ENCODE results near the gene CAMK2G. TPM values are rescaled to one million over a fixed set of nuclear protein-coding genes. Genes with fewer than 3 reads are reported as not detected.

Gene CAMK2G
- total RNA-seq, 4 donors from 2014 or later: 48.6 to 67.5 (median 51.7) TPM

DNA sequence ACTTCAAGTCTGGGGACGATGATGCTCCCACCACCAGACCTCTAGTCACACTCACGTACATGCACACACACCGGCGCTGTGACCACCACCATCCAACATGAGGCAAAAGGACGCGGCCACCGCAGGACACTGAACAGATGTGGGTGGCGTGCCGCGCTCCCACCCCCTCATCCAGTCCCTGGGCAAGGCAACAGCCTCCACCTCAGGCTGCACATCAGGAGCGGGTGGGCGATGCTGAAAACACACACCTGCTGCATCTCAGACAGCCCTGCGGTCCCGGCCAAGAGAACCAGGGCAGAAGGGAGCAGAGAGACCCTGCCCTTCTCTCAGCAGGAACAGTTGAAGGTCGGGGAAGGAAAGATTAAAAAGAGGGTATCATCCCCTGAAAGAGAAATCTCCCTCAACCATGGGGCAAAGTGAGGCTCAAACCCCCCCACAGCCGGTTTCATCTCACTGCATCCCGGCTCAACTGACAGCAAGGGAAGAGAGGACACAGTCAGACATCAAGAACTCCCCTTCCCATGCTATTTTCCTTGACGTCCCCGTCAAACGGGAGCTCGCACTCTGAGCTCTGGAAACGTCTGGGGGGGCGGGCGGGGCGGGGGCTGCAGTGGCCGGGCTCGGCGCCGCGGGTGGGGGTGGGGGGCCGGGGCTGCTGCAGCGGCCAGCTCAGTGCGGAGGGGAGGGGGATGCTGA is 1.1 kb downstream of the CAMK2G start:
- Histone ChIP-seq H3K4me3 (peak overlapping the region; percentile 74 to 86 (median 78)), H3K27me3 (no peaks in the 10 kb centered on the region), H3K36me3 (peaks cover 0 to 4% of the 10 kb centered on the region in 2 donors), H3K4me1 (peaks cover 64 to 74% of the 10 kb centered on the region in 2 donors), H3K9me3 (no peaks in the 10 kb centered on the region), H3K27ac (peak overlapping the region; percentile 72 to 97 (median 90))
- no peak for TF ChIP-seq POLR2A (IDR thresholded peaks at IDR 0.05)
- TF ChIP-seq, protein P1, sequence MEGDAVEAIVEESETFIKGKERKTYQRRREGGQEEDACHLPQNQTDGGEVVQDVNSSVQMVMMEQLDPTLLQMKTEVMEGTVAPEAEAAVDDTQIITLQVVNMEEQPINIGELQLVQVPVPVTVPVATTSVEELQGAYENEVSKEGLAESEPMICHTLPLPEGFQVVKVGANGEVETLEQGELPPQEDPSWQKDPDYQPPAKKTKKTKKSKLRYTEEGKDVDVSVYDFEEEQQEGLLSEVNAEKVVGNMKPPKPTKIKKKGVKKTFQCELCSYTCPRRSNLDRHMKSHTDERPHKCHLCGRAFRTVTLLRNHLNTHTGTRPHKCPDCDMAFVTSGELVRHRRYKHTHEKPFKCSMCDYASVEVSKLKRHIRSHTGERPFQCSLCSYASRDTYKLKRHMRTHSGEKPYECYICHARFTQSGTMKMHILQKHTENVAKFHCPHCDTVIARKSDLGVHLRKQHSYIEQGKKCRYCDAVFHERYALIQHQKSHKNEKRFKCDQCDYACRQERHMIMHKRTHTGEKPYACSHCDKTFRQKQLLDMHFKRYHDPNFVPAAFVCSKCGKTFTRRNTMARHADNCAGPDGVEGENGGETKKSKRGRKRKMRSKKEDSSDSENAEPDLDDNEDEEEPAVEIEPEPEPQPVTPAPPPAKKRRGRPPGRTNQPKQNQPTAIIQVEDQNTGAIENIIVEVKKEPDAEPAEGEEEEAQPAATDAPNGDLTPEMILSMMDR (IDR thresholded peaks at IDR 0.05 in 4 of 5, conservative IDR thresholded peaks at IDR 0.05 in 1 of 5): no peak
- DNase-seq (no peak), ATAC-seq (no peak)
- intact Hi-C loops (cut with DNase I; ENCODE audit: low total_unique reads): loop anchor here (5.0 to 10.0 kb wide), 3 partner anchors 61 to 1242 kb away; partner anchors contain the start of genes NDST2 and SAMD8
- in situ Hi-C loops (cut with MboI; ENCODE audit: low sequenced_read_pairs in 4 of 4): no loop called here

DNA sequence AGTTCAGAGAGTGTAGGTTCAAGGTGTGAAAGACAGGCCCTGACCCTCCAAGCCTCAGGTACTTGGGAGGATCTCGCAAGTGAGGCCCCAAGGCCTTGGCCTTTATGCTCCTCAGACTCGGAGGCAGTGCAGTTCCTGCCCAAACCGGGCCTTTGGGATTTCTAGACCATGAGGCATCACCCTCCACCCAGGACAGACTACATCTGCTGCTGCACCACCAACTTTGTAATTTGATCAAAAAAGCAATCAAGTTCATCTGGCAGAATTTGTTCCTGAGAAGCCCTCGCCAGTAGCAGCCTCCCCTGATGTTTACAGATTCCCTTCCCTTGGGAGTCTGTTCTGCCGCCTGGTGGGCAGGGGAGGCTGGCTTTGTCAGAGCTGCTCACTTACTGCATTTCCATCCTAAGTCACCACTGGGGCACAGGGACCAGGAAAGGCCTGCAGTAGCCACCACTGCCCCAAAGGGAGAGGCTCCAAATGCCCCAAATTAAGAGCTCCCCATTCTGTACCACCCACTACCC is 2.1 kb downstream of the CAMK2G start:
- Histone ChIP-seq H3K9me3 (no peaks in the 10 kb centered on the region), H3K36me3 (peaks cover 0 to 4% of the 10 kb centered on the region in 2 donors), H3K27ac (peak overlapping the region; percentile 37 to 97 (median 75)), H3K4me1 (peaks cover 74 to 81% of the 10 kb centered on the region in 2 donors), H3K4me3 (no peak overlapping the region), H3K27me3 (no peaks in the 10 kb centered on the region)
- DNase-seq (no peak), ATAC-seq (no peak)
- TF ChIP-seq, protein P1 (IDR thresholded peaks at IDR 0.05 in 4 of 5, conservative IDR thresholded peaks at IDR 0.05 in 1 of 5): no peak
- TF ChIP-seq POLR2A (IDR thresholded peaks at IDR 0.05): no peak
- in situ Hi-C loops (cut with MboI; ENCODE audit: low sequenced_read_pairs in 4 of 4): no loop called here
- intact Hi-C loops (cut with DNase I; ENCODE audit: low total_unique reads): loop anchor here (5.0 to 10.0 kb wide), 3 partner anchors 60 to 1243 kb away; partner anchors contain the start of genes NDST2 and SAMD8

DNA sequence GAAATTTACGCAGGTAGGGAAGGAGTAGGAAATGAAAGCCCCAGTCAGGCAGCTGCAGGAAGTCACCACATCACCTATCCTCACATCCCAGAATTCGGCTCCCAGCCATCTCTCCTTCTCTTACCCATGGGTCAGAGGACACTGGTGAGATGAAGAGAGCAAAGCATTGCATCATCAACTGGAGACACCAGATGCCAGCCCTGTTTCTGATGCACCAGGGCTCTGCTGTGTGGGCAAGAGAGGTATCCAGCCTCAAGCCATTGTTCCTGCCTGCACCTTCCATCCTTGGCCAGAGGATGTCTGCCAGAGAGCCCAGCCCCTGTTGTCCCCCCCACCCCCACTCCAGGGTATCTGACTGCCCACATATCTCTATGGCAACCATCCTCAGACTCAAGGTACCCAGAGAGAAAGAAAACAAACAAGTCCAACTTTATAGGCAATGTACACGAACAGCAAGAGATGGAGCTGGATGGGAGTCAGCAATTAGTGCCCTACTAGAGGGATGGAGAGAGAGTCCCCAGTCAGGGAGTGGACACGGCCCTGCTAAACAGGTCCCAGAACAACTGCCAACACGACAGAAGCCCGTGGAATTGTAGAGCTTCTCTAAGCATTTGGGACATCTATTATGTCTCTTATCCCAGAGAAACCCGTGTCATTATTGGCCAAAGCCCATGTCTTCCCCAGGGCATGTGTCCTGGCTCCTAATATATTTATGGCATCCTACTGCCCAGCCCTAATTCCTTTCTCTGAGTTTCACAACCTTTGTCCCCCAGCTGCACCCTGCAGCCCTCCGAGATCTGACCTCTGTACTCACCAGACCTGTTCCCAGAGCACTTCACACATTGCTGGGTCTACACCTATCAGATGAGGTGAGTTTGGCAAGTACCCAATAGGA is 2.8 kb downstream of the CAMK2G start:
- TF ChIP-seq POLR2A (IDR thresholded peaks at IDR 0.05): no peak
- TF ChIP-seq, protein P1 (IDR thresholded peaks at IDR 0.05 in 4 of 5, conservative IDR thresholded peaks at IDR 0.05 in 1 of 5): no peak
- Histone ChIP-seq H3K9me3 (no peaks in the 10 kb centered on the region), H3K4me3 (no peak overlapping the region), H3K4me1 (peaks cover 78 to 81% of the 10 kb centered on the region in 2 donors), H3K27me3 (no peaks in the 10 kb centered on the region), H3K27ac (peak overlapping the region; percentile 37 to 97 (median 75)), H3K36me3 (peaks cover 0 to 4% of the 10 kb centered on the region in 2 donors)
- peak in 1 of 2 donors; percentile 77 for DNase-seq
- in situ Hi-C loops (cut with MboI; ENCODE audit: low sequenced_read_pairs in 4 of 4): no loop called here
- intact Hi-C loops (cut with DNase I; ENCODE audit: low total_unique reads): loop anchor here (5.0 to 10.0 kb wide), 3 partner anchors 59 to 1243 kb away; partner anchors contain the start of genes NDST2 and SAMD8
- peak in 1 of 2 donors; percentile 35 for ATAC-seq

DNA sequence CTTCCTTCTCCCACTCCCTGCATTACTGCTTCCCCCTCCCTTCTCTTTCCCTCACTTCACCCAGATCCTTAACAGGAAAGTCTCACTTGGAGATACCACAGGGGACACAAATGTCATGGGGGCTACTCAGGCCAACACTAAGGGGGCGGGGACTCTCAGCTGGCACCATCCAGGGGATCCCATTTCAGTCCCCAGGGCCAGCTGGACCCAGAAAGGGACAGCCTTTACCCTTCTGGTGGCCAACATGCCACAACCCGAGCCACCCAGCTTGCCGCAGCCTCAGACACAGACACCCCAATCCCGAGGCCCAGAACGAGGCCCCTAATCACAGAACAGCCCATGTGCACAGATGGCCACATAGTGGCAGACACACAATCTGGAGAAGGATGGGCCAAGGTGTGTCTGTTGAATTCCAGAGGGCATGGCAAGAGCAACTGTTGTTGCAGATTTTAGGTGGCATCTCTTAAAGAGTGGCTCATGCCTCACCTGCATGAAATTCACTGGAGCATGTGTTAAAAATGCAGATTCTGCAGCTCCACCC is 5.6 kb downstream of the CAMK2G start:
- H3K4me1 ChIP-seq: peaks cover 80 to 92% of the 10 kb centered on the region in 2 donors
- no peaks in the 10 kb centered on the region for H3K27me3 ChIP-seq
- intact Hi-C loops (cut with DNase I; ENCODE audit: low total_unique reads) (no loop called here), in situ Hi-C loops (cut with MboI; ENCODE audit: low sequenced_read_pairs in 4 of 4) (no loop called here)
- H3K9me3 ChIP-seq: no peaks in the 10 kb centered on the region
- peak overlapping the region; percentile 63 to 97 (median 80) for H3K27ac ChIP-seq
- TF ChIP-seq POLR2A (IDR thresholded peaks at IDR 0.05): no peak
- TF ChIP-seq, protein P1 (IDR thresholded peaks at IDR 0.05 in 4 of 5, conservative IDR thresholded peaks at IDR 0.05 in 1 of 5): no peak
- ATAC-seq: peak in 1 of 2 donors; percentile 20
- H3K4me3 ChIP-seq: no peak overlapping the region
- peak in 1 of 2 donors; percentile 50 for DNase-seq
- H3K36me3 ChIP-seq: peaks cover 0 to 4% of the 10 kb centered on the region in 2 donors
